ENCODE data around the gene SLCO1A2.

Gene SLCO1A2

GRCh38 chr12:21219206-21219605, 115.5 kb downstream of the SLCO1A2 start:
- H3K36me3 ChIP-seq: no peaks in the 10 kb centered on the region
- H3K4me3 ChIP-seq (ENCODE audit: low read depth in 1 of 2, low read length in 1 of 2): no peak overlapping the region
- H3K27ac ChIP-seq: no peak overlapping the region
- no peaks in the 10 kb centered on the region for H3K9me3 ChIP-seq
- no peaks in the 10 kb centered on the region for H3K4me1 ChIP-seq (ENCODE audit: control insufficient read depth in 1 of 2, insufficient read depth in 1 of 2, low read depth in 1 of 2, low read length in 1 of 2)
- H3K27me3 ChIP-seq: no peaks in the 10 kb centered on the region
- TF ChIP-seq CTCF (IDR thresholded peaks at IDR 0.05): no peak

Measured in neutrophil (primary cell).